ENCODE results near the gene TMEM132D. TPM values are rescaled to one million over a fixed set of nuclear protein-coding genes. Genes with fewer than 3 reads are reported as not detected.

Gene TMEM132D
- polyA plus RNA-seq, 1 donor from 2014 or later: 1.3 TPM

DNA sequence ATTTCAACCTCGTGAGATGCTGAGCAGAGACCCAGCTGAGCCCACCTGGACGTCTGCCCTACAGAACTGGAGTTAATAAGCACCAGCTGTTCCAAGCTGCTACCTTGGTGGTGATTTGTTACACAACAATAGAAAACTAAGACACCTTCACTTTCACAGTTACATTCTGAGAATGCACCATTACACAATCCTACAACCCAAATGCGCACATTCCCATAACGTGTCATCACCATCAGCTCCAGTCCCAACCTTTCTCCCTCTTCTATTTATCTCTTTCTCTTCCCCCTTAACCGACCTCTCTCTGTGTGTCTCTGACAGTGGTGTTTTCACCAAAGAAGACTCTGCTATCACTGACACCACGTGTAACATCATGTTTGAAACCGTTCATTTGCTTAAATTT, 91.9 kb downstream of the TMEM132D start:
- TF ChIP-seq REST (IDR thresholded peaks at IDR 0.05; ENCODE audit: borderline replicate concordance) (no peak), POLR2AphosphoS5 (IDR thresholded peaks at IDR 0.05) (no peak), SMC3 (conservative IDR thresholded peaks at IDR 0.05; ENCODE audit: poor library complexity) (no peak)
- TF ChIP-seq, protein P1, sequence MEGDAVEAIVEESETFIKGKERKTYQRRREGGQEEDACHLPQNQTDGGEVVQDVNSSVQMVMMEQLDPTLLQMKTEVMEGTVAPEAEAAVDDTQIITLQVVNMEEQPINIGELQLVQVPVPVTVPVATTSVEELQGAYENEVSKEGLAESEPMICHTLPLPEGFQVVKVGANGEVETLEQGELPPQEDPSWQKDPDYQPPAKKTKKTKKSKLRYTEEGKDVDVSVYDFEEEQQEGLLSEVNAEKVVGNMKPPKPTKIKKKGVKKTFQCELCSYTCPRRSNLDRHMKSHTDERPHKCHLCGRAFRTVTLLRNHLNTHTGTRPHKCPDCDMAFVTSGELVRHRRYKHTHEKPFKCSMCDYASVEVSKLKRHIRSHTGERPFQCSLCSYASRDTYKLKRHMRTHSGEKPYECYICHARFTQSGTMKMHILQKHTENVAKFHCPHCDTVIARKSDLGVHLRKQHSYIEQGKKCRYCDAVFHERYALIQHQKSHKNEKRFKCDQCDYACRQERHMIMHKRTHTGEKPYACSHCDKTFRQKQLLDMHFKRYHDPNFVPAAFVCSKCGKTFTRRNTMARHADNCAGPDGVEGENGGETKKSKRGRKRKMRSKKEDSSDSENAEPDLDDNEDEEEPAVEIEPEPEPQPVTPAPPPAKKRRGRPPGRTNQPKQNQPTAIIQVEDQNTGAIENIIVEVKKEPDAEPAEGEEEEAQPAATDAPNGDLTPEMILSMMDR (IDR thresholded peaks at IDR 0.05; ENCODE audit: poor library complexity, severe bottlenecking): no peak
- H2AFZ ChIP-seq (ENCODE audit: low read depth, low read length): no peak overlapping the region
- H3F3A ChIP-seq (ENCODE audit: insufficient read depth, low read length, poor library complexity, severe bottlenecking): no peaks in the 10 kb centered on the region
- H3K27ac ChIP-seq (ENCODE audit: low read length): no peak overlapping the region
- no peaks in the 10 kb centered on the region for H3K9me3 ChIP-seq (ENCODE audit: low read length)
- no peaks in the 10 kb centered on the region for H4K20me1 ChIP-seq (ENCODE audit: insufficient read depth)
- no peak overlapping the region for H3K4me2 ChIP-seq (ENCODE audit: low read length)
- H3K36me3 ChIP-seq (ENCODE audit: insufficient read depth, low read length): no peaks in the 10 kb centered on the region
- H3K27me3 ChIP-seq (ENCODE audit: insufficient read depth, low read depth, low read length): no peaks in the 10 kb centered on the region
- no peaks in the 10 kb centered on the region for H3K9me2 ChIP-seq (ENCODE audit: insufficient read depth, low read length)
- no peaks in the 10 kb centered on the region for H3K79me2 ChIP-seq (replicated peaks; ENCODE audit: insufficient read depth, low read length)
- no peak overlapping the region for H3K9ac ChIP-seq (ENCODE audit: low read length)
- H3K4me3 ChIP-seq (ENCODE audit: low read length): no peak overlapping the region

DNA sequence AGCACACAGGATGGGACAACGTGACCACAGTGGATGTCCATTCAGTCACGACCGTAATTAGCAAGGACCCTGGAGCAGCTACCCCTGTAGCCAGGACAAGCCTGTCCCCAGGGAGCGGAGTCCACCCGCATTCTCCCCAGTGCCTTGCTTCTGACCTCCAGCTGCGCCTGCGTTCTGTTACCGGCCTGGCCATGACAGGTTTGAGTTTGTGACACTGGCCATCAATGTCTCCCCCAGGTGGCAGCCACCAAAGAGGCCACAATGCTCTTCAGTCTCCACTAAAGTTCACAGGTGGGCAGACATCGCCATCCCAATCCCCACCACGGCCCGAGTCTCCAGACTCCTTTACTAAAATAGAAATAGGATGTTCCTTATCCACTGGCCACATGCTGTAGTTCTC, 96.7 kb downstream of the TMEM132D start:
- Histone ChIP-seq H3K27me3 (ENCODE audit: insufficient read depth, low read depth, low read length) (no peaks in the 10 kb centered on the region), H3K27ac (ENCODE audit: low read length) (no peak overlapping the region), H3K9me3 (ENCODE audit: low read length) (no peaks in the 10 kb centered on the region), H3K36me3 (ENCODE audit: insufficient read depth, low read length) (no peaks in the 10 kb centered on the region), H4K20me1 (ENCODE audit: insufficient read depth) (no peaks in the 10 kb centered on the region), H3K79me2 (replicated peaks; ENCODE audit: insufficient read depth, low read length) (no peaks in the 10 kb centered on the region), H3K4me3 (ENCODE audit: low read length) (no peak overlapping the region), H3K9me2 (ENCODE audit: insufficient read depth, low read length) (no peaks in the 10 kb centered on the region), H3K9ac (ENCODE audit: low read length) (no peak overlapping the region), H2AFZ (ENCODE audit: low read depth, low read length) (no peak overlapping the region), H3F3A (ENCODE audit: insufficient read depth, low read length, poor library complexity, severe bottlenecking) (no peaks in the 10 kb centered on the region), H3K4me2 (ENCODE audit: low read length) (no peak overlapping the region)
- TF ChIP-seq REST (IDR thresholded peaks at IDR 0.05; ENCODE audit: borderline replicate concordance): no peak

GRCh38 chr12:129791396-129791795, 112.4 kb downstream of the TMEM132D start:
- no peak overlapping the region for H3K9ac ChIP-seq (ENCODE audit: low read length)
- no peaks in the 10 kb centered on the region for H3K9me2 ChIP-seq (ENCODE audit: insufficient read depth, low read length)
- H3K4me3 ChIP-seq (ENCODE audit: low read length): no peak overlapping the region
- H3K79me2 ChIP-seq (replicated peaks; ENCODE audit: insufficient read depth, low read length): no peaks in the 10 kb centered on the region
- H3K27ac ChIP-seq (ENCODE audit: low read length): no peak overlapping the region
- H4K20me1 ChIP-seq (ENCODE audit: insufficient read depth): no peaks in the 10 kb centered on the region
- no peaks in the 10 kb centered on the region for H3F3A ChIP-seq (ENCODE audit: insufficient read depth, low read length, poor library complexity, severe bottlenecking)
- no peak overlapping the region for H3K4me2 ChIP-seq (ENCODE audit: low read length)
- H3K36me3 ChIP-seq (ENCODE audit: insufficient read depth, low read length): no peaks in the 10 kb centered on the region
- no peak overlapping the region for H2AFZ ChIP-seq (ENCODE audit: low read depth, low read length)
- no peaks in the 10 kb centered on the region for H3K9me3 ChIP-seq (ENCODE audit: low read length)
- H3K27me3 ChIP-seq (ENCODE audit: insufficient read depth, low read depth, low read length): no peaks in the 10 kb centered on the region
- TF ChIP-seq REST (IDR thresholded peaks at IDR 0.05; ENCODE audit: borderline replicate concordance) (no peak), POLR2AphosphoS5 (IDR thresholded peaks at IDR 0.05) (no peak), TAF1 (IDR thresholded peaks at IDR 0.05; ENCODE audit: low read depth) (no peak), SMC3 (conservative IDR thresholded peaks at IDR 0.05; ENCODE audit: poor library complexity) (no peak), RAD21 (conservative IDR thresholded peaks at IDR 0.05) (no peak), EZH2 (IDR thresholded peaks at IDR 0.05; ENCODE audit: borderline replicate concordance, insufficient read depth, low read length, poor library complexity, severe bottlenecking) (no peak)
- TF ChIP-seq, protein P1 (IDR thresholded peaks at IDR 0.05; ENCODE audit: poor library complexity, severe bottlenecking): no peak

All from neural cell (in vitro differentiated cells).